ENCODE measurements around the gene STIM1. TPM values are rescaled to one million over a fixed set of nuclear protein-coding genes. Genes with fewer than 3 reads are reported as not detected.

STIM1 gene
- total and polyA plus RNA-seq, 4 donors, result 12.1 to 56.4 (median 41.2) TPM

GRCh38 chr11:3825473-3826154 is 29.9 kb upstream of the STIM1 start:
- Histone ChIP-seq H3K36me3 (ENCODE audit: control insufficient read depth in 4 of 4, insufficient read depth in 4 of 4, low read length in 4 of 4) (peaks cover 4 to 28% (median 7%) of the 10 kb centered on the region in 4 donors), H3K27me3 (ENCODE audit: control insufficient read depth in 3 of 3, insufficient read depth in 3 of 3, low read length in 2 of 3) (no peaks in the 10 kb centered on the region), H3K4me1 (ENCODE audit: control insufficient read depth in 5 of 5, insufficient read depth in 5 of 5, low read length in 5 of 5) (peaks cover 0 to 3% (median 0%) of the 10 kb centered on the region in 5 donors), H3K9me3 (ENCODE audit: control insufficient read depth in 4 of 4, insufficient read depth in 3 of 4, low read length in 3 of 4) (no peaks in the 10 kb centered on the region), H3K9ac (ENCODE audit: insufficient read depth in 1 of 2, low read length in 2 of 2) (no peak overlapping the region), H3K4me3 (no peak overlapping the region), H3K27ac (ENCODE audit: low read depth in 1 of 2, low read length in 1 of 2) (no peak overlapping the region)
- ATAC-seq (ENCODE audit: insufficient read depth, low FRiP score) (no peak), DNase-seq (no peak)
- 87 to 88% methylated on average over 8 of the region's 8 CpGs for WGBS, 2 donors
- TF ChIP-seq CTCF (IDR thresholded peaks at IDR 0.05; ENCODE audit: control extremely low read depth, extremely low read depth), result no peak

- no peaks in the 10 kb centered on the region for H3K27me3 ChIP-seq (ENCODE audit: control insufficient read depth in 3 of 3, insufficient read depth in 3 of 3, low read length in 2 of 3)
- ATAC-seq (ENCODE audit: insufficient read depth, low FRiP score) (no peak), DNase-seq (no peak)
- WGBS, 2 donors, result 98 to 99% methylated on average over 3 of the region's 3 CpGs
- H3K9ac ChIP-seq (ENCODE audit: insufficient read depth in 1 of 2, low read length in 2 of 2), result no peak overlapping the region
- no peak overlapping the region for H3K4me3 ChIP-seq
- H3K4me1 ChIP-seq (ENCODE audit: control insufficient read depth in 5 of 5, insufficient read depth in 5 of 5, low read length in 5 of 5), result peaks cover 0 to 12% (median 0%) of the 10 kb centered on the region in 5 donors
- H3K27ac ChIP-seq (ENCODE audit: low read depth in 1 of 2, low read length in 1 of 2), result no peak overlapping the region
- no peaks in the 10 kb centered on the region for H3K9me3 ChIP-seq (ENCODE audit: control insufficient read depth in 4 of 4, insufficient read depth in 3 of 4, low read length in 3 of 4)
- no peak for TF ChIP-seq CTCF (IDR thresholded peaks at IDR 0.05; ENCODE audit: control extremely low read depth, extremely low read depth)
- H3K36me3 ChIP-seq (ENCODE audit: control insufficient read depth in 4 of 4, insufficient read depth in 4 of 4, low read length in 4 of 4), result peaks cover 4 to 33% (median 7%) of the 10 kb centered on the region in 4 donors
Observed at GRCh38 chr11:3826721-3827120, 28.7 kb upstream of the STIM1 start.

- H3K36me3 ChIP-seq (ENCODE audit: control insufficient read depth in 4 of 4, insufficient read depth in 4 of 4, low read length in 4 of 4), result peaks cover 4 to 34% (median 7%) of the 10 kb centered on the region in 4 donors
- no peak overlapping the region for H3K4me3 ChIP-seq
- ATAC-seq (ENCODE audit: insufficient read depth, low FRiP score), result no peak
- H3K27me3 ChIP-seq (ENCODE audit: control insufficient read depth in 3 of 3, insufficient read depth in 3 of 3, low read length in 2 of 3), result no peaks in the 10 kb centered on the region
- H3K27ac ChIP-seq (ENCODE audit: low read depth in 1 of 2, low read length in 1 of 2), result no peak overlapping the region
- H3K9me3 ChIP-seq (ENCODE audit: control insufficient read depth in 4 of 4, insufficient read depth in 3 of 4, low read length in 3 of 4), result no peaks in the 10 kb centered on the region
- peaks cover 0 to 15% (median 0%) of the 10 kb centered on the region in 5 donors for H3K4me1 ChIP-seq (ENCODE audit: control insufficient read depth in 5 of 5, insufficient read depth in 5 of 5, low read length in 5 of 5)
- no peak for TF ChIP-seq CTCF (IDR thresholded peaks at IDR 0.05; ENCODE audit: control extremely low read depth, extremely low read depth)
- 90 to 91% methylated on average over 35 of the region's 35 CpGs for WGBS, 2 donors
- no peak for DNase-seq
- no peak overlapping the region for H3K9ac ChIP-seq (ENCODE audit: insufficient read depth in 1 of 2, low read length in 2 of 2)
Observed at GRCh38 chr11:3827434-3828186, 27.9 kb upstream of the STIM1 start.
